ENCODE results near the gene NT5DC3.

NT5DC3 gene

DNA sequence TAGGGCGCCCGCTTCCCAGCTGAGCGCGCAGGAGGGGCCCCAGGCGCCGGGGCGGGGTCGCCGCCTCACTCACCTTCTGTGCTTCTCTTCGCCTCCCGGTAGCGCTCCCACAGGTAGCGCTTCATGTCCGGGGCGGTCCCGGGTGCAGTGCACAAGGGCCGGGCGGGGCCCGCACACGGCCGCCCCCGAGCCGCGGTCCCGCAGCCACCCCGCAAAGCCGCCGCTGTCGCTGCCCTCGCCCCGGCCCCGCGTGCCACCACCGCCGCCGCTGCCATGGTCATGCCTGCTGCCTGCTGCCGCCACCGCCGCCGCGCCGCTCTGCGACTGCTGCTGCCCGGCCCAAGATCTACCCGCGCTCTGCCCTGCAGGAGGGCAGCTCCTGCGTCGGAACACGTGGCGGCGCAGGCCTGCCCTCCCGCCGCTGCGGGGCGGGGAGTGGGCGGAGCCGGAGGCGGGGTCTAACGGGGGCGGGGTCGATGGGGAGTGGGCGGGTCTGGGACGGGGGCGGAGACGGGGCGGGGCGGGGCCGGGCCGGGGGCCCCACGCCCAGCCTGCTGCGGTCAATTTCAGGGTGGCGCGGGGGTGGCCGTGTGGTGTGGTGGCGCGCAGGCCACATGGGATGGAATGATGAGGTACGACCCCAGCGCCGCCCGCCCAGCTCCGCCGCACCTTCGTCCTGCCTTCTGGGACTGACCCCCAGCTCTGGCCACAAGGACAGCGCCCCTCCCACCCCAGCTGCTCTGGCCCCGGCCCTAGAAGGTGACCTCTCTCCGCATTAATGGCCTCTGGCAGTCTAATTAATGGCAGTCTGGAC, at the start of gene NT5DC3:
Gene NT5DC3, minus strand, starts transcription at position 359 of the 814 bp plus-strand sequence. Its CDS starts 78 bp downstream, at position 281.
- peak; percentile 71 to 76 (median 72) for DNase-seq

DNA sequence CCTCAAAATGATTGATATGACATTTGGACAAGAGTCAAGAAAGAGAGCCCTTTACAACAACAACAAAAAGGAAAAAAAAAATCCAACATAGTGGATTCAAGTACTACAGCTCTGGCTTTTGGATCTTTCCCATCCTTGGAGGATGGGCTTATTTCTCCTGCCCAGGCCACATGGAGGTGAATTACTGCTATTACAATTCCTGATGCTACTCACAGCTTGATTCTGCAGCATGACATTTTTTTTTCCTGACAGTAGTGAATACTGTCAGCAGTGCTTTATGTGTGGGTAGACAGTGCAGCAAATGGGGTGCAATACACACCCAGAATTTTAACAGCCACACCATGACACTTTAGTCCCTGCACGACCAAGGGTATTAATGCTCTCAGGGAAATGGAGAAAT, 46.7 kb upstream of the NT5DC3 start:
- DNase-seq = no peak

DNA sequence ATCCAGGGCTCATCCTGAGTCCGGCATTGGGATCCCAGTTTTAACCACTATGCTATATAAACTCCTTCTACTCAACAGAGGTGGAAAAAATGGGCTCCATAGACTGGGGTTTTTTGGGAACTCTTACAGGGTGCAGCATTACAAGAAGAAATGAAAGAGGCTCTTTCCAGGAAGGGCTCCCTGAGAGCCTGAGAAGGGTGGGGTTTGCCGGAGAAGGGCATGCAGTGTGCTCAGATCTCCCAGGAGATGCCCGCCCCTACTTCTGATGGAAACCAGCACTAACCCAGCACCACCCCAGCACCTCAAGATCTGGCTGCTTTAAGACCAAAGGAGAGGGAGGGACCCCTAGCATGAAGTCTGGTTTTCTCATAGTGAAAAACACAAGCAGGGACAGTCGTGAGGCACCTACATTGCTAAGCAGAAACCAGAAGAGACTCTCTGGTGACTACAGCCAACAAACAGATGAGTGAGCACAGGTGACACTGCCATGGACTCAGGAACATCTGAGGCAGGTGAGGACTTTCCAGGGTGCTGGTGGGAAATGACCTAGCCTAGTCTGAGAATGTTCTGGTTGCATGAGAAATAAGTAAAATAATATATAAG, 45.3 kb upstream of the NT5DC3 start:
- DNase-seq = no peak

DNA sequence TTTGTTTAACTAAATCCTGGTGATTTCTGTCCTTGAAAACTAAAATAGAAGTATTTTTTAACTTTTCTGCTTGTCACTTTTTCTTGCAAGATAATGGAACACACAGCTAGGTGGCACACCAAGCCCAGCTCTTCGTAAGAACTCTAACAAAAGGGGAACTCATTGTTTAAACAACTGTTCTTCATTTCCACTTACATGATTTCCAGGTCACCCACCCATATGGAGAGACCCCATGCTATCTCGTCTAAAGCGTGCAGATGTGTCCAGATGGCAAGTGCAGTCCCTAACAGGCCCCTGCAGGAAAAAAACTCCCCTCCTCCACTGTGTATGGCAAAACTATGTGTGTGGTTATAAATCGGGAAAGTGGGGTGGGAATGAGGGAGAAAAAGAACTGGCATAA, 43.3 kb upstream of the NT5DC3 start:
- DNase-seq = no peak

DNA sequence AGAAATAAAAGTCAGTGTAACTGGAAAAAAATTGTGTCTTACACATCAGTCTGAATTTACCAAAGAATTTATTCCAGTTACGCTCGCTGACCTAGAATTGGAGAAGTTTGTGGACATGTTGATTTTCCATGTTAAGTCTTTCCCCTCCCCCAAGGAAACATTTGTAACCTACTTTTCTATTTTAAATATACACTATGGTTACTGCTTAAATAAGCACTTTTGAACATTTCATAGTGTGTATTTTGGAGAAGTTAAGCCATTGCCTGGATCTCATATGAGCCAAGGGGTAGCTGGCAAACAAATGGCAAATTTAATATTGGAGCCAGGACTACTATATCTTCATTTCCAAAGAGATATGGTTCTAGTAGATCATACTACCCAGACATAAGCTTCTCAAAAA, 42.9 kb upstream of the NT5DC3 start:
- no peak for DNase-seq

DNA sequence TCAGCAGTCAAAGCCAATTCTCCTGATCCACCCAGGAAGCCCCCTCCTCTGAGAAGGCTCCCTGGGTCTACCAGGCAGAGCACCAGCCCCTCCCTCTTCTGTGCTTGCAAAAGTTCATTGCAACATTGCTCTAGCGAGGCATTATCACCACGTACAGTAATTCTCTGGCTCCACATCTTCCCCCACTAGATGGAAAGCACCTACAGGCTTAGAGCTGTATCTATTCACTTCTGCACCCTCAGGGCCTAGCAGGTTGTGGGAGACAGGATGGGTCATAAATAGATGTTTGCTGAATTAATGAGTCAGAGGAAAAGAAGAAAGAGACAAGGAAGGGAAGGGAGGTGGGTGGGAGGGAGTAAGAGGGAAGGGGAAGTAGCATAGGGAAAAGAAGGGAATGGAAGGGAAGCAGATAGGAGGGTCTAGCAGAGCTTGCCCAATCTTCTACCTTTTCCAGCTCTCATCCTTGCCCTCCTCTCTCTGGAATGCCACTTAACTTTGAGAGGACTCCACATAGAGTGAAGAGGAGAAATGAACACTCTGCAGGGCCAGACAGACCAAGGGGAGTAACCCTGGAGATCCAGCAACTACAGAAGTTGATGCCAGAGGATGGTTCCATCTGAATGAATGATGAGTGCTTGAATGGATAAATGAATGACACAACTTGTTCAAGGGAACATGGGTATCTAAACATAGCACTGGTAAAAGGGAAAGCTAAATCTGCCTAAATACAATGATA, 42.0 kb upstream of the NT5DC3 start:
- DNase-seq = no peak

DNA sequence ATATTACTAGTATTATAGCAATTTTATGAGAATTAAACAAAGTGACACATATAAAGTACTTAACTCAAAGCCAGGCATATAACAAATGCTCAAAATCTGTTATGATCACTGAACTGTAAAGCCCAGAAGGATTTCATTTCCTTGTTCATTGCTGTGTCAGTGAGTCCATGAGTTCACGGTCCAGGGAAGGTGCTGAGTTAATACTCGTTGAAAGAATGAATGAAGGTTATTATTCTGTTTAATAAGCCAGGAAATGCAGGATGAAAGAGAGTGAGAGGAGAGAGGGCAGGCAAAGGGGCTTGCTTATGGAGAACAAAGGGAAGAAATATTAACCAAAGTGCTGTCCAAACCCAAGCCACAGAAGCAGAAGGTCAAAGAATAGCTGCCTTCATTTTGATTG, 40.2 kb upstream of the NT5DC3 start:
- no peak for DNase-seq

DNA sequence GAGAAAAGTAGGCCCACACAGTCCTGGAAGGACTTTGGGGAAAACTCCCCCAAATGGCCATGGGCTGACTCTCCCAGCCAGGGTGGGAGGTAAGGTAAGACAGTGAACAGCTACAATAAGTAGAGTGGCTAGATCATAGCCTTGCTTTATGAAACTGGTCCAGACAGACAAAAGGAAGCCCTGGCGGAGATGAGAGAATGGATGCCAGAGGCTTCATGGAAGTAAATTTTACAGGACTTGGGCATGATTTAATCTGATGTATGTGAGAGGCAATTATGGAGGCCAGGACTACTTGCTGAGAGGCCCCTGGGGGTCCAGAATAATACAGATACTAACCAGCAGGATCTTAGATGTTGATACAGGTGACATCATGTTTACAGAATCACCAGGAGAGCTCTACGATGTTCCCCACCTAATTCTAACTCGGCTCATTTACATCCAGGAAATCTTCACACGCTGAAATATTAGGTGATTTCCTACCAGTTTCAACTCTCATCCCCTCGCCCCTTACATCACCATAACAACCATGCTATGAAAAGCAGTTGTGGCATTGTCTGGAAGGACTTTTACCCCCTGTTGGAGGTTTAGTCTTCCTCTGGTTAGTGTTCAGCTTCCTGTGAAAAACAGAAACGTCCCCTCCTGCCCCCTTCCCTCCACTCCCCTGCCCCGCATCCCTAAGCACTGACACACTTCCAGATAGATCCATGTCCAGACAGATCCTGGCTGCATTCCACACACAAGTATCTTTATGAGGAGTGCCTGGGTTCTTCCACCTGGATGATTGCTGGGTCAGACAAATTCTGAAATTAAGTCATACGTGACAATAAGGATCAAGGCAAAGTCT, 39.5 kb upstream of the NT5DC3 start:
- no peak for DNase-seq

DNA sequence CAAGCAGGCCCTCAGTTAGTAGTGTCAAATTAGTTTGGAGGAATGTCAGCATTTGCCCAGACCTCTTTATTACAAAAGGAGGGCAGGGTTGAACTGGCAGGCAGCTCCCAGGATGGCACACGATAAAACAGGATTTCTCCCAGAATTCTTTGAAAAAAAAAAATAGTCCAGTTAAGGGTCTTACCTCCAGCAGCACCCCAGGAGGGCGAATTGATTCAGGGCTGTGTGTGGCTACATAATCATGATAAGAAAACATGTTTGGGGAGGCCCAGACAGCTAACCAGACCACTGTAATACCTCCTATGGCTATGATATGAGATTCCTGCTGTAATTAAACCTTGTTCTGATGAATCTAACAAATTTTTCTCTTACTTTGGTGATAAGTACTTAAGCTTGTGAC, 38.8 kb upstream of the NT5DC3 start:
- no peak for DNase-seq

DNA sequence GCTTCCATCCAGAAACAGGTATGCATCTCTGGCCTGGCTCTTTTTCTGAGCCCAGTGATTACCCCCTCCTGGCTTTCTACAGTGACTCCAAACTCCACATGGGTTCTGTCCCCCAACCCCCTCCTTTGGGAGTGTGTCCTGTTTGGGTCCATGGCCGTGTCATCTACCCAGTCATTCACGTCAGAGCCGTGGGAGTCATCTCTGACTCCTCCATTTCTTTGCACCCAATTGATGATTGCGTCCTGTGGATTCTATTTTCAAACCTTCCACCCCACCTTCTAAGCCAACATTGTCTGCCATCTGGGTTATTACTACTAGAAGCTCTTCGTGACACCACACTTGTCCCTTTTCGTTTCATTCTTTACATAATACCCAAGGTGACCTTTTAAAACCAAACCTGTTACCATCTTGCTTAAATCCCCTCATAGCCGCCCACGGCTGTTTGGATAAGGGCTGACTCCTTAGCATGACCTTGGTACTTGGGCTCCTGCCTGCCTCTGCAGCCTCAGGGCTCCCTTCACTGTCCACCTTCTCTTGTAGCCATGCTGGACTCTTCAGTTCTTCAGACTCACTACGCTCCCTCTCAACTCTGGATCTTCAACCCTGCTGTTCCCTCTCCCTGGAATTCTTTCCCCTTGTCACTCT, 38.1 kb upstream of the NT5DC3 start:
- no peak for DNase-seq

DNA sequence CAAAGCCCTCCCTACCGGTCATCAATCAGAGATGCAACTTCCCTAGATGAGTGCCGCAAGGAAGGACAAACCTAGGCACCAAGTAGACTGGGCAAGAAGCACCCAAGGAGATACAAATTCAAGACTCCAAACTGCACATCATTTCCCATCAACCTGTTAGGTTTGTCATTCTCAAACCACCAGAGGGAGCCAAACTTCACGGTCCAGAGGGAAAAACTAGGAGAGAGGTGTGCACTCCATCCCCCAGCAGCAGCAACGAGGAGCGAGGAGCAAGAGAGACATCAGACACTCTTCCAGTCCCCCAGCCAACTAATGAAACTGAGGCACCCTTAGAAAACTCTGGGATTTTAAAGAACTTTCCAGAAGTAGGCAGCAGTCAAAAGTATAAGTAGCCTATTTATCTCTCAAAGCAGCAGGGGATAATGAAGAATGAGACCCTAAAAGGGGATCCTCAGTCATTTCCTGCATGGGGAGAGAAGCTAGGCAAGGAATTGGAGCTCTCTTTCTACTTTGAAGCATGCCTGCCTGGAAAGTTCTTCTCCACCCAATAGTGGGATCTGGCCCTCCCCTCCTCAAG, 37.0 kb upstream of the NT5DC3 start:
- peak in 3 of 4 experiments; percentile 12 to 16 (median 14) for DNase-seq

DNA sequence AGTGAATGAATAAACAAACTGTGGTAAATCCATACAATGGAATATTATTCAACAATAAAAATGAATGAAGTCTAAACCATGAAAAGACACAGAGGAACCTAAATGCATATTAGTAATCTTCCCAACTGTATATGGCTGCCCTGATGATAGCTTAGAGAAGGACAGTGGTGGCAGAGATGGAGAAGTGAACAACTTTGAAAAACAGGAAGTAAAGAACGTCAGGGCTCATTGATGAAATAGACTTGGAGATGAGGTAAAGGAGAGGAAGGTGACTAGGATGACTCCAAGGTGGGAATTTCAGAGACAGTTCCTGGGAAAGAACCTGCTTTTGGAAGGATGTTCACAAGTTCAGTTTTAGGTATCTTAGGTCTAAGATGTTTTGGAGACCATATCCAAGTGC, 36.3 kb upstream of the NT5DC3 start:
- no peak for DNase-seq

DNA sequence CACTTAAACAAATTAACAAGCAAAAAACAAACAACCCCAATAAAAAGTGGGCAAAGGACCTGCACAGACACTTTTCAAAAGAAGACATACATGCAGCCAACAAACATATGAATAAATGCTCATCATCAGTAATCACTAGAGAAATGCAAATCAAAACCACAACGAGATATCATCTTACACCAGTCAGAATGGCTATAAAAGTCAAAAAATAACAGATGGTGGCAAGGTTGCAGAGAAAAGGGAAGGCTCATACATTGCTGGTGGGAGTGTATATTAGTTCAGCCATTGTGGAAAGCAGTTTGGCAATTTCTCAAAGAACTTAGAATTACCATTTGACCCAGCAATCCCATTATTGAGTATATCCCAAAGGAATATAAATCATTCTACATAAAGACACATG, 34.6 kb upstream of the NT5DC3 start:
- no peak for DNase-seq

DNA sequence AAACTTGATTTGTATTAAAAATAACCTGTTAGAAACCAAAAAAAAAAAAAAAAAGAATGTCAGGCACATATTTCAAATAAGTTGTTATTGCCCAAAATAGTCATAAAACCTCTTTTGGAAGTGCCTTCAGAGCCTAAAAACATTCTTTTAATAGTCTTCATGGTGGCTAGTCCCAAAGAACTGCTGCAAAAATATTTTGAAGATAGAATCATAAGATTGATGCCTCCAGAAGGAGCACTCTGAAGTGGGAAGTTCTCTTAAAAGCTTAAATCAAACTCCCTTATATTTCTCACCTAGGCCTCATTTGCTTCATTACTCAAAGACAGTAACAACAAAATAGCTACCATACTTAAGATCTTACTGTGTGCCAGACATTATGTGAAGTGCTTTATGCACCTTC, 27.2 kb upstream of the NT5DC3 start:
- DNase-seq = no peak

DNA sequence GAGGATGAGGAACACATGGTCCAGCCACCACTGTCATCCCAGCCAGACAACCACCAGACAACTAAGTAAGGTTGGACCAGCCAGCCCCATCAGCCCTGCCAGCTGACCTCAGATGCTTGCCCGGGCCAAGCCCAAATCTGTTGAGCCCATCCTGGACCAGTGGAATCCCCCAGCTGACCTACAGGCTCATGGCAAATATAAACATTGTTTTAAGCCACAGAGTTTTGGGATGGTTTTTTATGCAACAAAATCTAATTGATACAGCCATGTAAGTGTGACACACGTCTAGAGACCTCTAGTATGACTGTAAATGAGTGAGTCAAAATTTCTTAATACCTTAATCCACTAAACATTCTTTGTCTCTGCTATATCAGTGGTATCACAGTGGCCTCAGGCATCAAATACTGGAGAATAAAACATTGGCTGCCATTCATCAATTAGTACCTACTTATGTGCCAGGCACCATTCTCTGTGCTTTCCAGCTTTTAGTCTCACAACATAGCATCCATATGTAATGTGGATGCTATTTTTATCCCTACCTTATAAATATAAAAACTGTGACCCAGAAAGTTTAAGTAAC, 24.2 kb upstream of the NT5DC3 start:
- DNase-seq = no peak

DNA sequence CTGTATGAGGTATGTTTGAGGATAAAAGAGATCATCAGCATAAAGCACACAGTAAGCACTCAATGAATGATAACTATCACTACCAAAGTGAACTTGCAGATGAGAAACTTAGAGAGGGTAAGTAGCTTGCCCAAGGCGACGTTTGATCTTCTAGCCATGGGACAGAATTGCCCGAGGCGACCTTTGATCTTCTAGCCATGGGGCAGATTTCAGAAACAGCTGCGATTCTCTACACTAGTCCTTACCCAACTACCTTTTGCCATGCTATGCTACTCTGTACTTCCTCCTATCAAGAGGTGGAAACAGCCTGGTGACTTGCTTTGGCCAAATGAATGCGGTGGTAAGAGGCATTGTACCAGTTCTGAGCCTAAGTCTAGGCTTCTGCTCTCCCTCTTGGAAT, 23.7 kb upstream of the NT5DC3 start:
- no peak for DNase-seq

DNA sequence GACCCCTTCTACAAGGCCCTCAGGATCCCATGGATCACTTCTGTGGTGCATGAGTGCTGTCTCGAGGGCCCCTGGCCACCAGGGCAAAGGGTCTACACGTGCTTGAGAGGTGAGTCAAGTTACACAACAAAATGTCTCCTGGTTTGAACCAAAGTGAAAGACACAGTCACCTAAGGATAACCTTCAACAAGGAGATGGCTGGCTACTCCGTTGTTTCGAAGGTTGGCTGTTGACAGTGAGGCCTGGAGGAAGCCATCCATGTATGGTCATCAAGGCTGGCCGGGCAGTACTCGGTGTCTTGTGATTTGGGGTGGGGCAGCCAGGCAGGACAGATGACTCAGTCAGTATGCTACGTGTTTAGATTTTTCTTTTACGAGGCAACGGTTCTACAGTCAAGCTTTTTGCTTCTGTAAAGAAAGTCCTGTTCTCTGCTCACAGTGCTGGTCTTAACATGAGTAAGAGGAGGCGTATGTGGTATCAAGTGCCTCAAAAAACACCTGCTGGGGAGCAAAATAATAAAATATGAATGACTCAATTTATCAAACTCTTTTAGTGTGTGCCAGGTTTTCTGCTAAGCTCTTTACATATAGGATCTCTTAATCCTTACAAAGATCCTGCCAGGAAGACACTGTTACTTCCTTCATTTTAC, 18.0 kb upstream of the NT5DC3 start:
- no peak for DNase-seq

DNA sequence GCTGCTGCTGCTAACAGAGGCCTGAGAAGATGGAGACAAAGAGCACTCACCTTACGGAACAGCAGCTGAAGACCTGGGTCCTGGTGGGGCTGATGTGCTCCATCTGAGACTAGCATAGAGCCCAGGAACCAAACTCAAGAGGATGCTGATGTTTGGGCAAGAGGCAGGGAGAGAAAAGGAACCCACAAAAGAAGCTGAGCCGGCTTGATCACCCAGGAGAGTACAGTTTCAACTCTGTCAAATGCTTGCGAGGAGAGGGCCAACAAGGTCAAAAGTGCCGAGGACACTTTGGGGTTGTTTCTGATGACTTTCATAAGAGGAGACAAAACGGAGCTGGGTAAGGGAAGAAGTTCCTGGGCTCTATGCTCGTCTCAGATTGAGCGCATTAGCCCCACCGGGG, 17.3 kb upstream of the NT5DC3 start:
- DNase-seq = no peak

DNA sequence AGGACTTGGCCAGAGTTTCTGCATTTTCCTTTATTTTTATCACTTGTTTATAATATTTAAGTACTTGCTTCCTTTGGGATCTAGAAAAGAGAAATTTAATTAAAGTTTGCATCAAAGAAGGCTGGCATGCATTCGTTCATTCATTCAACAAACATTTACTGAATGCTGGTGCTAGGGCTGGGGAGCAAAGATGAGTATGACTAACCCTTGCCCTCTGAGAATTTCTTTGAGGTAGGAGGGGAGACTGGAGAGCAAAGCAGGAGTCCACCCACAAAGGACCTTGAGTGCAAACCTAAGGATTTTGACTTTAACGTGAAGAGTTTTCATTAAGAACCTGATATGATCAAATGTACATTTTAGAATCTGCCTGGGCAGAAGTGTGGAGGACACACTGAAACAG, 16.1 kb upstream of the NT5DC3 start:
- no peak for DNase-seq

DNA sequence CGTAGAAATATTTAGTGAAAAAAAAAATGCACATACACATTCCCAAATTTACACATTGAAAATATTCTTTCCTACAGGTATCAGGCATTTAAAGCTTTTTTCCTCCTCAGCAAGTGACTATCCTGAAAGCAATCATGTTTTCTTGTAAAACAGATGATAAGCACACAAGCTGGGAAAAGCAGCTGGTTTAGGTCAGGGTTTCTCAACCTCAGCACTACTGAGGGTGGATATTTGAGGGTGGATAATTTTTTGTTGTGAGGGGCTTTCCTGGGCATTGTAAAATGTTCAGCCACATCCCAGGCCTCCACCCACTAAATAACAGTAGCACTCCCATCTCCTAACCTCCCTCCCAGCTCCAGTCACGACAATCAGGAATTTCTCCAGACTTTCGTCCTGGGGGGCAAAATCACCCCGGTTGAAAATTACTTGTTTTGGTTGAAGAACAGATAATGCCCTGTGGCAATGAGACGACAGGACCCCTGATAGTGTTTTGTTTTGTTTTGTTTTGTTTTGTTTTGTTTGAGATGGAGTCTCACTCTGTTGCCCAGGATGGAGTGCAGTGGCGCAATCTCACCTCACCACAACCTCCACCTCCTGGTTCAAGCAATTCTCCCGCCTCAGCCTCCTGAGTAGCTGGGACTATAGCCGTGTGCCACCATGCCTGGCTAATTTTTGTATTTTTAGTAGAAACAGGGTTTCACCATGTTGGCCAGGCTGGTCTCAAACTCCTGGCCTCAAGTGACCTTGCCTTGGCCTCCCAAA, 15.0 kb upstream of the NT5DC3 start:
- DNase-seq = no peak
